HFF-Myc (cell line): Measurements from ENCODE around the gene EGFLAM.

Source experiments
- DNase-seq: peaks from one replicate; pipeline ENCODE4 v3.0.0-alpha.2; 2011; ENCODE audit warnings: low read depth; ENCODE audit errors: extremely low read depth
- H3K4me3 ChIP-seq: replicated peaks from 2 replicates; pipeline ENCODE4 v1.5.1; 2011; ENCODE audit warnings: low read depth, mild to moderate bottlenecking, control low read depth, low read length
- TF ChIP-seq, protein P1 (sequence below): IDR thresholded peaks from 2 replicates; pipeline ENCODE4 v1.5.1; 2012; ENCODE audit warnings: mild to moderate bottlenecking, low read depth, low read length, control low read depth; ENCODE audit errors: missing control alignments

The EGFLAM gene

DNA sequence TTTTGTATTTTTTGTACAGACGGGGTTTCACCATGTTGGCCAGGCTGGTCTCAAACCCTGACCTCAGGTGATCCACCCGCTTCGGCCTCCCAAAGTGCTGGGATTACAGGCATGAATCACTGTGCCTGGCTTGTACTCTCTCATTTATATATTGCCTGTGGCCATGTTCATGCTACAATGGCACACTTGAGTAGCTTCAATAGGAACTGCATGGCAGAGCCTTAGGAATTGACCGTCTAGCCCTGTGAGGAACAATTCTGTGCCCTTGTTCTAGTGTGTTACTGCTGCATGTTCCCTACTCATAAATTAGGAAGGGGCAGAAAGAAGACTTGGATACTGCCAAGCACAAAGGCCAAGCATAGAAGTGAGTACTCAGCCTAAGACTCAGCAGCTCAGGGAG, 193.8 kb downstream of the EGFLAM start:
- H3K4me3 ChIP-seq = no peak overlapping the region
- TF ChIP-seq, protein P1, sequence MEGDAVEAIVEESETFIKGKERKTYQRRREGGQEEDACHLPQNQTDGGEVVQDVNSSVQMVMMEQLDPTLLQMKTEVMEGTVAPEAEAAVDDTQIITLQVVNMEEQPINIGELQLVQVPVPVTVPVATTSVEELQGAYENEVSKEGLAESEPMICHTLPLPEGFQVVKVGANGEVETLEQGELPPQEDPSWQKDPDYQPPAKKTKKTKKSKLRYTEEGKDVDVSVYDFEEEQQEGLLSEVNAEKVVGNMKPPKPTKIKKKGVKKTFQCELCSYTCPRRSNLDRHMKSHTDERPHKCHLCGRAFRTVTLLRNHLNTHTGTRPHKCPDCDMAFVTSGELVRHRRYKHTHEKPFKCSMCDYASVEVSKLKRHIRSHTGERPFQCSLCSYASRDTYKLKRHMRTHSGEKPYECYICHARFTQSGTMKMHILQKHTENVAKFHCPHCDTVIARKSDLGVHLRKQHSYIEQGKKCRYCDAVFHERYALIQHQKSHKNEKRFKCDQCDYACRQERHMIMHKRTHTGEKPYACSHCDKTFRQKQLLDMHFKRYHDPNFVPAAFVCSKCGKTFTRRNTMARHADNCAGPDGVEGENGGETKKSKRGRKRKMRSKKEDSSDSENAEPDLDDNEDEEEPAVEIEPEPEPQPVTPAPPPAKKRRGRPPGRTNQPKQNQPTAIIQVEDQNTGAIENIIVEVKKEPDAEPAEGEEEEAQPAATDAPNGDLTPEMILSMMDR = no peak
- no peak for DNase-seq

DNA sequence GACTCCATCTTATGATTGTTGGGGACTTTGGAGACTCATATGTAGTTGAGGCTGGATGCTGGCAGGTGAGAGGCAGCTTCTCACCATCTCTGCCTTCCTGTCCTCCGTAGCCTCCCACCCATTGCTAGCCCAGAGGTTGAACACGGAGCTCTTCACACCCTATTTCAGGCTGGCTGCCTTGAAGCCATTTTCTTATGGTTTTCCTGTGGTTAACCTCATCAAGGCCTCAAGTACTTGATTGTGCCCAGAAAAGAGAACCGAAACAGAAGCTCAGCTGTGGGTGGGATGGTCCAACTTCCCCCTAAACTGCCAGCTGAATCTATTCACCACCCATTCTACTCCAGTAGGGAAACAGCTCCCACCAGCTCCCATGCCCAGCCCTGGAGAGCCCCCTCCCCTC, 195.1 kb downstream of the EGFLAM start:
- no peak for DNase-seq
- TF ChIP-seq, protein P1 = no peak
- no peak overlapping the region for H3K4me3 ChIP-seq

DNA sequence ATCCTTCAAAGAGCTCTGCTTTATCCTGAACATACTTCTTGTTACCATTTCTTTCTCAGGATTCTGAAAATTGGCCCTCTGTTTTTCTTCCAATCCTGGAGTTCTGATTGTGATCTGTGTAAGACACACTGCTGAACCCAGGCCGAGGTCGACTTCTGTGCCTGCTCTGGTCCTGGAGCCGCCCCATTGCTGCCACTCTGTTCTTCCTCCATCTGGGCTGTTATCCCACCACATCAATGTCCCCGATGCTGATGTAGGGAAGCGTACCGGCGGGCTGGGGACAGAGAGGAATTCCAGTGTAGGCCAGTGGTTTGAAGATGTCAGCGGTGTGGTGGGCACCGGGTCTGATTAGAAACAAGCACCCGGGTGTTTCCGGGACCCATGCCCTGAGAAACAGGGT, 195.6 kb downstream of the EGFLAM start:
- no peak for DNase-seq
- H3K4me3 ChIP-seq = no peak overlapping the region

DNA sequence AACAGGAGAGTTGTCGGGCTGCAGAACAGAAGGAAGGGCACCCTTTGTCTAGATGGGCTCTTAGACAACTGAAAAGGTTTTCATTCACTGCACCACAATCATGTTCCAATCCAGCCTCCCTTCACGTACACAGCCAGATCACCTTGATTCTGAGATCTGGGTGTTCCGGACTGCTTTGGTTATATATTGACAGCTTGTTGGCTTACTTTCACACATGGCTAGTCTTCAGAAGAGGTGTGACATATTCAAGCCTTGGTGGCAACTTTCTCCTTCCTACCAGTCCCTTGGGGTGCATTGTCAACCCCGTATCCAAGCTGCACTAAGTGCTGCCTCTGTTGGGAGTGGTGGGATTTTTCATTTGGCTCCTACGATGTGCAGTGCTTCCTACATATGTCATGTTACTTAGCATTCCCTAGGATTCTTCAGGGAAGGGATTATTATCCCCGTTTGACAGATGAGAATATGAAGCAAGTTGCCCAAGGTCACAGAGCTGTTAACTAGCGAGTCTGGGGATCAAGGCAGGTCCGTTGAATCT, 197.5 kb downstream of the EGFLAM start:
- no peak for DNase-seq
- TF ChIP-seq, protein P1 = no peak
- no peak overlapping the region for H3K4me3 ChIP-seq

More for the DNA sequence above, 195.6 kb downstream of the EGFLAM start:
- TF ChIP-seq, protein P1 = no peak

DNA sequence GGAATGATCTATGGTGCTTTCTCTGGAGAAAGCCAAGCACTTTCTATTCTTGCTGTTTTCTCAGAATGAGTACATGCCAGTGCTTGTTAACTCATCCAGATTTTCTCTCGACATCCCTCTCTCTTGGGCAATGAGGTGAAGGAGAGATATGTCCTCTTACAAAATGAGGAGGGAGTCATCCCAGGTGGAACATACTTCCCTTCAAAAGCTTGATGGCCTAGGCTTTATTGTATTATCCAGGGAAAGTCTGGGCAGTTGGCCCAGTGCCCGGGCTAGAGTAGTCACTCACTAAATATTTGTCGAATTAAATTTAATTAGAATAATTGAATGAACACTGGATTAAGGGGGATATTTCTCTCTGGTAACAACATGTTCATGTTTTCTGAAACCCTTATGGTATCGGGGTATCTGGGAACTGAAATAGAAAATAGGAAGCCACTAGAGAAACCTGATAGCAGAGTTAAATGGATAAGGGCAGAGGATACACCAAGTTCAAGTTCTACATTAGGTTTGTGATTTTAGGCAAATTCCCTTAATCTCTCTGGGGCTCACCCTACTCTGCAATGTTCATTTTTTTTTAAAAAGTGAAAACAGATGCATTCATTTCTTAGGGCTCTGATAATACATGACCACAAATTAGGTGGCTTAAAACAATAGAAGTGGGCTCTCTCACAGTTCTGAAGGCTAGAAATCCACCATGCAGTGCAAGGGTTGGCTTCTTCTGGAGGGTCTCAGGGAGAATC, 198.5 kb downstream of the EGFLAM start:
- no peak for DNase-seq
- TF ChIP-seq, protein P1 = no peak
- no peak overlapping the region for H3K4me3 ChIP-seq

DNA sequence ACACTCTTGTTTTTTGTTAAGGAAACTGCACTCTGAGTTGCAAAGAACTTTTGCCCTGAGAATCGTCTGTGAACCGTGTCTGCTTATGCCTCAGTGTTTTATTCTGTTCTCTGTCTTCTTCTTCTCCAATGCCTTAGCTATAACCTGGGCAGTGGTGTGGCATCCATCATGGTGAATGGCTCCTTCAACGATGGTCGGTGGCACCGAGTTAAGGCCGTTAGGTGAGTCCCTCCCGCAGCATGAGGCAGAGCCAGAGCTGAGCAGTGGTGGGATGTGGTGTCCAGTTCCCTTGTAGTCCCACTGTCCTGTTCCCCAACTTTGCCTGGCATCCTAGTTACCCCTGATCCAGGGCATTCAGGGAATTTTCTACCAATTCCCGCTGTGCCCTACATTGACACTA, 199.8 kb downstream of the EGFLAM start:
- TF ChIP-seq, protein P1 = no peak
- no peak overlapping the region for H3K4me3 ChIP-seq
- DNase-seq = no peak
